DMS153 treated with DMSO at 0.1 percent for 48 hours (cell line): Measurements from ENCODE around the gene FRMD4A.
"Not testable (repeated sequence)": the region's sequence is repeated elsewhere in the genome, so short reads cannot be mapped to it uniquely, and the experiment has no call there.

ENCODE experiments used
- DNase-seq: peaks from one replicate; lab custom pipeline; 2025; ENCODE audit not compliant: unreplicated experiment; lab: John Stamatoyannopoulos, UW

Gene FRMD4A

DNA sequence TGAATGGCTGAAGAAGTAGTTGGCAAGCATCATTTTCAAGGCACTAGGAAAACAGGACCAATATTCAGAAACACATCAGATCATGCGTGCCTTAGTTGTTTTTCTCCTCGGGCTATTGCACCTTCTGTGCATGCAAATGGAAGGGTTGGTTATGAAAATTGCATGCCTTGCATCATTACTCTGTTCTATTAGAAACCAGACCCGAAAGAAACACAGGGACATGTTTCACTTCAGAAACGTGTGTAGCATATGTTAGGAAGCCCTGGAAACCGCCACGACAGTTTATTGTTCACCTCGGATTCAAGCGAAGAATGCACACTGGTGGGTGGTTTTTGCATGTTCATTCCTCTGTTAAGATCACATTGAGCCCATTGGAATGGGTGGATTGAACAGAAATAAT, 214.7 kb downstream of the FRMD4A start:
- DNase-seq: no peak

DNA sequence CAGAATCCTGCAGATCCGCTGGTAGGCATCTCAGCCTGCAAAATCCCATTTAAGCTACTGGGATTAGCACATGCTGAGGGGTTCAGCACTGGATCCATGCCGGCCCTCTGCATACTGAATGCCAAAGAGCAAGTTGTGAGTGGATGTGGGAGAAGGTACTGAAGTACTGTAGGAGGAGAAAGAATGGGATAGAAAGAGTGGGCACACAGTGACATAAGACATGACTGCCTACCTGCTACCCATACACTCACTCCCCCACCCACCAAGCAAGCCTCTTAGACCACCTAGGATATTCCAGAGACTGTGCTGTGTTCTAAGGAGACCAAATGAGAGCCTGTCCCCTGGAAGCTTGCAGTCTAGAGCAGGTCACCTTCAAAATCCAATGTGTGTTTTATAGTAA, 215.9 kb downstream of the FRMD4A start:
- no peak for DNase-seq

DNA sequence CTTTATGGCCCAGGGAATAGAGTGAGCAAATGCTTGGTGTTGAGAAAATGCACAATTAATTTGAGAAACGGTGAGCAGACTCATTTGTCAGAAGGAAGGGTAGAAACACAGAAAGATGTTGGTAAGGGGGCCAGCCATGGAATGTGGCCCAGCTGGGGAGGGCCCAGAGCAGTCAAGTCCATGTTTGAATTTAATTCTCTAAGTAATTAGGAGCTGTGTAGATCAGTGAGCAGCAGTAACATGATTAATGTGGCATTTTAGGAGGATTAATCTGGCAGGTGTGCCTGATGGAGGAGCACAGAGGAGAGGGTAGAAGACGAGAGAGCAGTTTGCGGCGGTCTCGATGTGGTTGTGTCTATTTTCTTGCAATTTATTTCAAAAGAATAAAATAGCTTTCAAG, 218.7 kb downstream of the FRMD4A start:
- no peak for DNase-seq

GRCh38 chr10:14111208-14111607, 219.5 kb downstream of the FRMD4A start:
- DNase-seq: no peak

- DNase-seq: no peak
These were observed 223.9 kb downstream of the FRMD4A start for GRCh38 chr10:14106828-14107227.

GRCh38 chr10:14102056-14102455, 228.7 kb downstream of the FRMD4A start:
- DNase-seq: no peak

- no peak for DNase-seq
These were observed 230.8 kb downstream of the FRMD4A start for GRCh38 chr10:14099885-14100284.

DNA sequence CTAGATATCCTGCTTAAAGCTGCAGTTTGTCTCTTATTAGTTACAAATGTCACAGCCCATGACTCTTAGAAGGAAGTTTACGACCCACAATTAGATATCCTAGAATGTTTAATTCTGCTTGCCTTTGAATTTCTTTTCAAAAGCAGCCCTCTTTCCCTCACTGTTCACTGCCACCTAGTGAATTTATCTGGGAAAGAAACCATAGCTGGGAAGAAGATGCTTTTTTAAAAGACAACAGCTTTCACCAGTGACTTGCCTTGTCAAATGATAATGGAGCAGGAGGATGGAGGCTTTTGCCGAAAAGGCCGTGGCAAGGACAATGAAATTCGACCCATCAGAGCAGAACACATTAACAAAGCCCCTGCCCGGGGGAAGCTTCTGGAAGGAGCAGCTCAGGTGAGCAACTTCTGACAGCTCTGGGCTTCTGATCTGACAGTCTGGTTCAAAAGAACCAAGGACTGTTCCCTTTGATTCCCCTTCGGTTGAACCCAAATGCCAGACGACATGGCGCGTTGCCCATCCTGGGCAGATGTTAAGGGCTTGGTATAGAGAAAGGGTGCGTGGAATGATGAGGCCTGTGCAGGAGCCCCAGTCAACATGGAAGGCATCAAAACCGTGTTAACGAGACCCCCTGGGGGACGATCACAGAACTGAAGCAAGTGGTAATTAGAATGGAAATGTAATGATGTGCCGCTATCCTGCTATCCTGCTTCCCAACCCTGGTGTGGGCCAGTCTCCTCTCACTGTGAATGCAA, 236.8 kb downstream of the FRMD4A start:
- DNase-seq: no peak

GRCh38 chr10:14092799-14093198, 237.9 kb downstream of the FRMD4A start:
- DNase-seq: no peak

- no peak for DNase-seq
These were observed 241.0 kb downstream of the FRMD4A start for GRCh38 chr10:14089556-14090292.

DNA sequence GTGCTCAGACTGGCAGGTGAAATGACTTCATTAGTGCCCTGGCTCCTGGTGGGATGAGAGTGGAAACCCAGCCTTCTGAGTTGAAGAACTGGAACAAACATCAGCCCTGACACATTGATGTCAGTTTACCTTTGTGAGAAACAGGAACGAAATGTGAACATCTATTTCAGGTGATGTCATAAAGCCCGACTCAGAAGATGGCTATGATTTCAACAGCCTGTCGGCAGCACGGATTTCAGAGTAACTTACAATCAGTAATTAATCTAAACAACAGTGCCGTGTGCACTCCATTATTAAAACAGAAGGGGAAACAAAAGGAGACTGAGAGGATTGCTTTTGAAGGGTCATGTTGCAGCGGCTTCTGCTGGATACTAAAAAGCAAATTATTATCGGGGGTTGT, 243.2 kb downstream of the FRMD4A start:
- no peak for DNase-seq

GRCh38 chr10:14086596-14086995, 244.1 kb downstream of the FRMD4A start:
- no peak for DNase-seq

GRCh38 chr10:14084875-14085274, 245.8 kb downstream of the FRMD4A start:
- DNase-seq: no peak

- DNase-seq: no peak
These were observed 249.9 kb downstream of the FRMD4A start for GRCh38 chr10:14080795-14081194.

- no peak for DNase-seq
These were observed 253.3 kb downstream of the FRMD4A start for GRCh38 chr10:14077430-14077829.

GRCh38 chr10:14074062-14074884, 256.5 kb downstream of the FRMD4A start:
- peak; percentile 33 for DNase-seq

- DNase-seq: no peak
These were observed 258.2 kb downstream of the FRMD4A start for GRCh38 chr10:14072541-14072940.

GRCh38 chr10:14071956-14072355, 258.8 kb downstream of the FRMD4A start:
- DNase-seq: no peak

DNA sequence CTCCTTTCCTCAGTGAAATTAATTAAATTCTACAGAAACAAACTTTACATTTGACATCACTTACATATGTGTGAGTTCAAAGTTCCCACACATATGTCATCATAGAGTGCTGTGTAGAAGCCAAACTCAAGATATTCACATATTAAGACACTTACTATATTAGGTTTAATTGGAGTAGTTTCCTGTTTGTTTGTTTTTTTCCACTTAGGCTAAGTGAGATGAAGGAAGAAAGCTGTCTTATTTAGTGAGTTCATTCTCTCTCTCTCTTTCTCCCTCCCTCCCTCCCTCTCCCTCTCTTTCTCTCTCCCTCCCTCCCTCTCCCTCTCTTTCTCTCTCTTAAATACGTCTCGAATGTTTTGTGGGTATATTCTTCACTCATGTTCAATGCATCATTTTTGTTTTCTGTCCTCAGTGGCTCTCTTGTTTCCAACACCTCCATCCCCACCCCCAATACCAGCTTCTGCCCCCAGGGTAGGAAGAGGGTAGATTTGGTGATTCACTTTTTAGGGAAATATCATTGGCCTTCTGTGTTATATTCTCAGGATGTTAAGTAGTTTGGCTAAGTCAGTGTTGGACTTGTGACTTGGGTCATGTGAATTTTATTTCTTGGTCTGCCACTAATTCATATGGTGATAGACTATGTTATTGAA, 262.0 kb downstream of the FRMD4A start:
- DNase-seq: no peak

DNA sequence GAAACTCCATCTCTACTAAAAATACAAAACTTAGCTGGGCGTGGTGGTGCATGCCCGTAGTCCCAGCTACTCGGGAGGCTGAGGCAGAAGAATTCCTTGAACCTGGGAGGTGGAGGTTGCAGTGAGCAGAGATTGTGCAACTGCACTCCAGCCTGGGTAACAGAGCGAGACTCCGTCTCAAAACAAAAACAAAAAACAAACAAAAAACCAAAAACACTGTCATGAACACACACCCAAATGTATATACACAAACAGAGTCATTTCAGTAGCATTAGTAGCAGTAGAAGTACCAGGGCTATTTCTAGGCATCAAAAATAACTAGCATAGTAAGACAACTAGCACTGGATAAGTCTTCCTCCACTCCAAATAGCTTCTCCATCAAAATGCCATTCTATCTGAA, 263.1 kb downstream of the FRMD4A start:
- DNase-seq: not testable (repeated sequence)

DNA sequence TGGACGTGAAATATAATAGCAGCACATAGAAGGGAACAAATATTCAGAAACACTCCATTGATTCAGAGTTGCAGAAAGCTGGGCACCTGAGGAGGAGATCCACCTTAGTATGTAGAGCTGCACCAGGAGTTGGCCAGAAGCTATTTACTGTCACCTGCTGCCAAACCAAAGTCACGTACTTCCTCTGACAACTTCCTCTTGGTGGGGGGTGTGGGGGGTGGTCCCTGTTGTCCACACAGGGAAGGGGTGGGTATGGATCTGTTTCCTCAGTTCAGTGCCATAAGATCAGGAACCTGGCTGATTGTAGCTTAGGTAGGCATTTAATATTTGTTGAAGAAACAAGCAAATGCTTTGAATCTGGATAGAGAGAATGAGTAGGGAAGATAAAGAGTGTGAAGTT, 264.6 kb downstream of the FRMD4A start:
- DNase-seq: no peak
